T-helper 2 cell (primary cell): ENCODE data around the gene KIF26A.

ENCODE experiments used
- DNase-seq, 5 experiments: peaks; one replicate each; pipeline versions ENCODE4 v3.0.0 to v3.0.0-alpha.2; 2012 to 2022

KIF26A gene

GRCh38 chr14:104112609-104113571, 25.5 kb upstream of the KIF26A start:
- peak in 1 of 5 experiments; percentile 3 for DNase-seq

DNA sequence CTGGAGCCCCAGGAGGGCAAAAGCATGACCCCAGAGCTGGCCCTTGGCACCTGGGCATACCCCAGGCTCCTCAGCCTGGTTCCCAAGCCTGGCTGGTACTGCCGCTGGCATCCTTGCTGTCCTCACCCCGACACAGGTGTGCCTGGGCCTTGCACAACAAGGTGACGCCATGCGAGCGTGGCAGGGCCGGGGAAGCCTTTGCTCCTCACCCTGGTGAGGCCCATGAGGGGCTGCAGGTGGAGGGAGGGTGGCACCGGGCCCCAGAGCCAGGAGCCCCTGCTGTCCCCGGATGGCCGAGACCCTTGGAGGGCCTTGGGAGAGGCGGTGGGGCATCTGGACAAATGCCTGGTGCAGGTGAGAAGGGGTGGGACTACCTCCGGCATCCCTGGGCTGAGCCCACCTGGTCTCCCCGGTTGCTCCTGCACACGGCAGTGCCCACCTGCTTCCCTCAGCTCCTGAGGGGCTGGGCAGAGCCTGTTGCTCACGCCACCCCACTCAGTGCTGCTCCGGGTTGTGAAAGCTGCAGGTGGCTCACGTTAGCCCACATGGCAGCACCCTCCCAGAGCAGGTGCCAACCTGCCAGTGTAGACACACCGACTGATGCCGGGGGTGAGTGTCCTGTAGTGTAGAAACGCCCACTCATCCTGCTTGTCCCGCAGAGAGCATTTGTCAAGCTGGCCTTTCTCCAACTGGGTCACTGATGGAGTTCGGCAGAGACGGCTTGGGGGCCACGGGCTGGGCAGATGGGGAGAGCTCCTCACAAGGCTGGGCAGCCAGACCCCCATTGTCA, 24.6 kb upstream of the KIF26A start:
- DNase-seq, result peak in 2 of 5 experiments; percentile 3 to 5

- no peak for DNase-seq
These were observed 23.8 kb upstream of the KIF26A start for GRCh38 chr14:104114421-104115130.

- DNase-seq, result no peak
These were observed 23.2 kb upstream of the KIF26A start for GRCh38 chr14:104115131-104115600.

- no peak for DNase-seq
These were observed 22.6 kb upstream of the KIF26A start for GRCh38 chr14:104115691-104116287.

DNA sequence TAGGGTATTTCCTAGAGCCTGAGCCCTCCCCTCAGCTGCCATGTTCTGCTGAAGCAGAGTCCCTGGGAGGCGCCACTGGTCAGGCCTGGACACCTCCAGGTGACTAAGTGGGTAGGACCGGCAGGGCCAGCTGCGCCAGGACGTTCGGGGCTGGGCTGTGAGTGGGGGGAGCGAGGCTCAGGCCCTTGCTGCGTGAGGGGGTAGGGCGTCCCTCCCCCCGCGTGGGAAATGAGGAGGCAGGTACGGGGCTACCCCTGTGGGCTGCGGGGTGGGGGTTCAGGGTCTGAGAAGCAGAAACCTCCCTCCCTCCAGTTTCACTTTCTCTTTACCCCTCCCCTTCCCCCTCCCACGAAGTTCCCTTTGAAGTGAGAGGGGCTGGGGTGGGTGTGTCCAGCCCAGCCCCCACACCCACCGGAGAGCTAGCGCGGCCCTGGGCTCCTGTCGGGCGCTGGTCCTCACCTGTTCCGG, 22.1 kb upstream of the KIF26A start:
- no peak for DNase-seq

- DNase-seq, result no peak
These were observed 21.5 kb upstream of the KIF26A start for GRCh38 chr14:104116756-104117340.

DNA sequence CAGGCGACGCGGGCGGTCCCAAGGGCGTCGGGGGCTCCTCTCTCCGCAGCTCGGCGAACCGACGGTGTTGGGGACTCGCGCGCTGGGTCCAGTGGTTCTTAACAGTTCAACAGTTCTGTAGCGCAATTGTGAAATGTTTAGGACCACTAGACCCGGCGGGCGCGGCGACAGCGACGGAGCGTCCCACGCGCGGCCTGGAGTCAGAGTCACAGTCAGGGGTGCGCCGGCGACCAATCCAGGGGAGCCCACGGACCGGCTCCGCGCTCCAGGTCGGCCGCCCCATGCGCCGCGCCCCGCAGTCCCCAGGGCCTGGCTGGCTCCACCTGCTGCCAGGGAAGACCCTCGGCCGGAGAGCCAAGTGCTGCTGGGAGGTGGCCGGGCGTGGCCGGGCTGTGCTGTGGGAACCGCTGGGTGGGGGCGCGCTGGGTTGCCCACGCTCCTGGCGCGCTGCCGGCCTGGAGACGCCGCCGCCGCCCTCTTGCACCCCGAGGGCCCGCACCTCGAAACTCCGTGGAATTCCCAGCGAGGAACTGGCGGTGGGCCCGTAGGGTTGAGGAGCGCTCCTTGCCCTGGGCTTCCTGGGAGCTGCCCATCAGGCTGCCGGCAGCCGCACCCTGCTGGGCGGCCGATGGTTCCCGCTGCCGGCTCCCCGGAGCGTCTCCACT, 20.9 kb upstream of the KIF26A start:
- DNase-seq, result no peak

- DNase-seq, result no peak
These were observed 20.2 kb upstream of the KIF26A start for GRCh38 chr14:104118006-104118844.

DNA sequence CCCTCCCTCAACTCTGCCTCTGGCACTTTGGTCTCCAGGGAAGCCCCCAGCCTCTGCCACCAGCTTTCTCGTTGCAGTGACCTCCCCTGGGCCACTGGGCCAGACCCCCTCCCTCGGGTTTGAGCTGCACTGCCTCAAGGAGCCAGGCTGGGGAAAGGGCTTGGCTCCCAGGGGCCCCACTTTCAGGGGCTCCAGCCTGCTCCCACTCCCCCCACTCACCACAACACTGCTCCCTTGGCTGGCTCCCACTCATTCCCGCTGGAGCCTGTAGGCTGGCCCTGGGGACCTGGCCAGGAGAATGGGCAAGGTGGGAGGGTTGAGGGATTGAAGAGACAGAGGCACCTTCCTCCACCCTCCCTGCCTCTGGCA, 19.3 kb upstream of the KIF26A start:
- no peak for DNase-seq

DNA sequence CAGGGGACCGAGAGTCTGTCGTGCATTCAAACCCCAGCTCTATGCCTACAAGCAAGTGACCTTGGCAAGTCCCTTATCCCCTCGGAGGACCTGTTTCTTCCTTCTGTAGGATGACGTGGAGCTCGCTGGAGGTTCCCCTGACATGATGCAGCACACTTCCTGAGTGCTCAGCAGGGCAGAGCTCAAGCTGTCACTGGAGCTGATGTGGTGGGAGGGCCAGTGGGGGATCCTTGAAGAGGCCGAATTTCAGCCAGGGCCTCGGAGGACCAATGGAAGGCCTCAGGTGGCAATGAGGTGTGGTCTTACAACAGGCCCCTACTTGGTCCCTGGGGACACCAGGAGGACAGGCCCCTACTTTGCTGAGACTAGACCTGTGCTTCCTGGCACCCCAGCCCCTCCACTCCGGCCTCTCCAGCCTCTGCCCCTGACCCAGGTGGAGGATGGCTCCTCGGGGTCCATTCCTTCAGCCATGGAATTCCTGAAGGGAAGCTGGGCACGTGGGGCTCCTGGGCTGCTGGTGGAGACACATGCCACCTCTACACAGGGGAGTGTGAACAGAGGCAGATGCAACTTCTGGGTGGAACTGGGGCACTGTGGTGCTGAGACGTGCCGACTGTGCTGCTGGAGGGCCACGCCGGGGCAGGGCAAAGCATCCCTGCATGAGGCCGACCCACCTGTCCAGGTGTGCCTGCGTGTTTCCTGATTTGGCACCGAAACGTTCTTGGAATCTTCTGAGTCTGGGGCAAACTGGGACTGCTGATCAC, 18.7 kb upstream of the KIF26A start:
- no peak for DNase-seq

DNA sequence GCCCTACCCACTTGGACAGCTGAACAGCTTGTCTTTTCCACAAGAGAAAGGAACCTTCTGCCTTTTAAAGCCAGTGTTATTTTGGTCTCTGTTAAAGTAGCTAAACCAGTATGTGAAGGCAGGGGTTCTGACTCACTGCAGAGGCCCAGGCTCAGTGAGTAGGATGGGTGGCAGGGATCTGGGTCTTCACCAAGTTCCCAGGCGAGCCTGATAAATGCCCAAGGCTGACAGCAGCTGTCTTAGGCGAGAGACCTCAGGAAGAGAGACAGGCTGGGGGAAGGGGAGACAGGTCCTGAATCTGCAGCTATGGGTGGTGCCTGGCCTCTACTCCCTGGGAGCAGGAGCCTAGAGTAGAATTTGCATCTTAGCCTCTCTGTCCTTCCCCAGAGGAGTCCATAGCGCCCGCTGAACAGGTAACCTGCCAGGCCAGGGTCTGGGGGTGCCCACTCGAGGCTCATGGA, 18.1 kb upstream of the KIF26A start:
- DNase-seq, result no peak

DNA sequence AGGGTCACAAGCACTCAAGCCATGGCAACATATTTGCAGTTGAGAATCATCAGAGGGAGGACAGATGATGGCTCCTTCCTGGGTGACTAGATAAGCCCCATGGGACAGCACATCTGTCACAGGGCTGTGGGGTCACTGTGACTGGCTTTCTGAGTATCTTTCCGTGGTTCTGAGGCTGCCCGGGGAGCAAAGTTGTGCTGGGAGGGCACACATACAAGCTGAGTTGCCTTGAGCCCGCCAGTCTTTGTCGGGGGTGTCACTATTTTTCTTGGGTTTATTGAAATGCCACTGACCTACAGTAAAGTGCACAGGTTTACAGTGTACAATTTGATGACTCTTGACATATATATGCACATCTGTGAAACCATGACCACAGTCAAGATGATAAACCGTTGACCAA, 17.2 kb upstream of the KIF26A start:
- no peak for DNase-seq

DNA sequence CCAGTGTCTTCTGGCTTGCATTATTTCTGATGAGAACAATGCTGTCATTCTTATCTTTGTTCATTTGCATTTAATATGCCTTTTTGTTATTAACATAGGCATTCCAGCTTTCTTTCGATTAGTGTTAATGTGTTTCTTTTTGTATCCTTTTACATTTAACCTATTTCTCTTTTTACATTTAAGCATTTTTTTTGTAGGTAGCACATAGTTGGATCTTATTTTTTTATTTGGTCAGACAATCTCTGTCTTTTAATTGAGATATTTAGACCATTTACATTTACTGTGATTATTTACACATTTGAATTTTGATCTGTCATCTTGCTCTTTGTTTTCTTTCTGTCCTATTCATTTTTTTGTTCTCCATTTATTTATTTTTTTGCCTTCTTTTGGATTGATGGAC, 14.5 kb upstream of the KIF26A start:
- no peak for DNase-seq

DNA sequence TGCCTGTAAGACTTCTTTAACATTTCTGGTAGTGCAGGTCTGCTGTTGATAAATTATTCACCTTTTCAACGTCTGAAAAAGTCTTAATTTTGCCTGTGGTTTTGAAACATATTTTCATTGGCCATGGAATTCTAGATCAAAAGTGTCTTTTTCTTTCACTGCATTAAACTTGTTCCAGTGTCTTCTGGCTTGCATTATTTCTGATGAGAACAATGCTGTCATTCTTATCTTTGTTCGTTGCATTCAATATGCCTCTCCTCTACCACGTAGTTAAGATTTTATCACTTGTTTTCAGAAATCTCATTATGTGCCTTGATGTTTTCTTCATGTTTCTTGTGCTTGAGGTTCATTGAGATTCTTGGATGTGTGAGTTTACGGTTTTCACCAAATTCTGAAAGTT, 13.4 kb upstream of the KIF26A start:
- DNase-seq, result no peak

DNA sequence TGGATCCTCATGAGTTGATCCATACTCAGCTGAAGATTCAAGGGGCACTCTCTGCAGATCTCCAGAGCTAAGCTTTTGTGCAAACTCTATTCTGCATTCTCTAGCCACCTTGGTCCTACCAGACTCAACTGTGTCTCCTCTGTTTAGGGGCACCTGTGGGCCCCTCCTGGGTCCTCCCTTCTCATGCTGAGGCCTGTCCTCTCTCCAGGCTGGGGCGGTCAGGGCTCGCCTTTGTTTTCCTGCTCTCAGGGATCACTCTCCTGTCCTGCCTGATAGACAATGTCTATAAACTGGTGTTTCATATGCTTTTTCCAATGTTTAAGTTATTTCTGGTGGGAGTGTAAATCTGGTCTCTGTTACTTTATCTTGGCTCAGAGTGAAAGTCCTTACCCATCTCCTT, 11.6 kb upstream of the KIF26A start:
- DNase-seq, result no peak

DNA sequence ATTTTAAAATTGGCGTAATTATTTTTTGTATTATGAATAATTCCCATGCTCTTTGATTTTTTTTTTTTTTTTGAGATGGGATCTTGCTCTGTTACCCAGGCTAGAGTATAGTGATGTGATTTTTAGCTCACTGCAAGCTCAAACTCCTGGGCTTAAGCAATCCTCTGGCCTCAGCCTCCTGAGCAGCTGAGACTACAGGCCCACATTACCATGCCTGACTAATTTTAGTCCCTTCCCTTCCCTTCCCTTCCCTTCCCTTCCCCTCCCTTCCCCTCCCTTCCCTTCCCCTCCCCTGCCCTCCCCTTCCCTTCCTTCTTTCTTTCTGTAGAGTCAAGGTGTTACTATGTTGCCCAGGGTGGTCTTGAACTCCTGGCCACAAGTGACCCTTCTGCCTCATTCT, 9.4 kb upstream of the KIF26A start:
- no peak for DNase-seq

GRCh38 chr14:104129556-104129955, 8.8 kb upstream of the KIF26A start:
- no peak for DNase-seq

GRCh38 chr14:104130974-104131651, 7.3 kb upstream of the KIF26A start:
- peak in 1 of 5 experiments; percentile 24 for DNase-seq
